ENCODE results near the gene C17orf67.

Gene C17orf67

GRCh38 chr17:56851008-56851407, 17.3 kb upstream of the C17orf67 start:
- Histone ChIP-seq H3K4me2 (ENCODE audit: low read length) (0 out of 2 replicates have a peak overlapping the region, but pooled peaks have one; percentile 13), H3K79me2 (ENCODE audit: control insufficient read depth, low read length) (no peaks in the 10 kb centered on the region), H3F3A (ENCODE audit: control insufficient read depth, insufficient read depth) (no peaks in the 10 kb centered on the region), H3K9me2 (replicated peaks; ENCODE audit: control insufficient read depth, low read length) (no peaks in the 10 kb centered on the region), H3K4me3 (ENCODE audit: low read length) (no peak overlapping the region), H3K4me1 (ENCODE audit: control insufficient read depth, low read length) (peaks cover 15% of the 10 kb centered on the region), H3K36me3 (ENCODE audit: control insufficient read depth, low read length) (peaks cover 56% of the 10 kb centered on the region), H4K20me1 (ENCODE audit: control insufficient read depth, insufficient read depth, low read depth, low read length) (no peaks in the 10 kb centered on the region), H3K27me3 (ENCODE audit: control insufficient read depth, low read length) (no peaks in the 10 kb centered on the region), H3K27ac (ENCODE audit: low read depth, low read length) (no peak overlapping the region), H3K9me3 (ENCODE audit: control insufficient read depth, insufficient read depth, low read length) (no peaks in the 10 kb centered on the region)
- TF ChIP-seq CTCF (IDR thresholded peaks at IDR 0.05; ENCODE audit: low read depth, low read length, poor library complexity, severe bottlenecking) (no peak), EZH2phosphoT487 (IDR thresholded peaks at IDR 0.05; ENCODE audit: borderline replicate concordance, low read length) (no peak)

GRCh38 chr17:56850591-56850990, 16.9 kb upstream of the C17orf67 start:
- no peak overlapping the region for H3K27ac ChIP-seq (ENCODE audit: low read depth, low read length)
- H3K4me2 ChIP-seq (ENCODE audit: low read length), result 0 out of 2 replicates have a peak overlapping the region, but pooled peaks have one; percentile 13
- H3K9me3 ChIP-seq (ENCODE audit: control insufficient read depth, insufficient read depth, low read length), result no peaks in the 10 kb centered on the region
- H3K36me3 ChIP-seq (ENCODE audit: control insufficient read depth, low read length), result peaks cover 55% of the 10 kb centered on the region
- H3K9me2 ChIP-seq (replicated peaks; ENCODE audit: control insufficient read depth, low read length), result no peaks in the 10 kb centered on the region
- TF ChIP-seq CTCF (IDR thresholded peaks at IDR 0.05; ENCODE audit: low read depth, low read length, poor library complexity, severe bottlenecking) (no peak), EZH2phosphoT487 (IDR thresholded peaks at IDR 0.05; ENCODE audit: borderline replicate concordance, low read length) (no peak)
- no peaks in the 10 kb centered on the region for H3F3A ChIP-seq (ENCODE audit: control insufficient read depth, insufficient read depth)
- H3K4me3 ChIP-seq (ENCODE audit: low read length), result no peak overlapping the region
- no peaks in the 10 kb centered on the region for H3K79me2 ChIP-seq (ENCODE audit: control insufficient read depth, low read length)
- H4K20me1 ChIP-seq (ENCODE audit: control insufficient read depth, insufficient read depth, low read depth, low read length), result no peaks in the 10 kb centered on the region
- peaks cover 15% of the 10 kb centered on the region for H3K4me1 ChIP-seq (ENCODE audit: control insufficient read depth, low read length)
- no peaks in the 10 kb centered on the region for H3K27me3 ChIP-seq (ENCODE audit: control insufficient read depth, low read length)

GRCh38 chr17:56849131-56849530, 15.4 kb upstream of the C17orf67 start:
- Histone ChIP-seq H3K36me3 (ENCODE audit: control insufficient read depth, low read length) (peaks cover 55% of the 10 kb centered on the region), H3F3A (ENCODE audit: control insufficient read depth, insufficient read depth) (no peaks in the 10 kb centered on the region), H3K4me1 (ENCODE audit: control insufficient read depth, low read length) (peaks cover 15% of the 10 kb centered on the region), H3K4me2 (ENCODE audit: low read length) (no peak overlapping the region), H3K9me3 (ENCODE audit: control insufficient read depth, insufficient read depth, low read length) (no peaks in the 10 kb centered on the region), H3K79me2 (ENCODE audit: control insufficient read depth, low read length) (no peaks in the 10 kb centered on the region), H3K4me3 (ENCODE audit: low read length) (no peak overlapping the region), H3K27ac (ENCODE audit: low read depth, low read length) (no peak overlapping the region), H3K9me2 (replicated peaks; ENCODE audit: control insufficient read depth, low read length) (no peaks in the 10 kb centered on the region), H4K20me1 (ENCODE audit: control insufficient read depth, insufficient read depth, low read depth, low read length) (no peaks in the 10 kb centered on the region), H3K27me3 (ENCODE audit: control insufficient read depth, low read length) (no peaks in the 10 kb centered on the region)
- no peak for TF ChIP-seq EZH2phosphoT487 (IDR thresholded peaks at IDR 0.05; ENCODE audit: borderline replicate concordance, low read length)
- TF ChIP-seq CTCF (IDR thresholded peaks at IDR 0.05; ENCODE audit: low read depth, low read length, poor library complexity, severe bottlenecking), result no peak

Data from DOHH2 (cell line).